ENCODE results near the gene DNAJC15.
"Not testable (repeated sequence)": the region's sequence is repeated elsewhere in the genome, so short reads cannot be mapped to it uniquely, and the experiment has no call there.

Gene DNAJC15

GRCh38 chr13:43023289-43023963 lies at the start of gene DNAJC15:
TSS of gene DNAJC15 (plus strand) at chr13:43023586. CDS start at chr13:43023627, 41 bp downstream.
- FAIRE-seq, result no peak
- DNase-seq (ENCODE audit: insufficient read length, low spot score), result no peak

- FAIRE-seq (no peak), DNase-seq (ENCODE audit: insufficient read length, low spot score) (no peak)
Measured at GRCh38 chr13:42976066-42976465, 47.3 kb upstream of the DNAJC15 start.

- FAIRE-seq (no peak), DNase-seq (ENCODE audit: insufficient read length, low spot score) (no peak)
Measured at GRCh38 chr13:42977219-42977659, 46.1 kb upstream of the DNAJC15 start.

- no peak for FAIRE-seq
Measured at GRCh38 chr13:42981317-42981716, 42.1 kb upstream of the DNAJC15 start.

GRCh38 chr13:42981853-42982252 lies 41.5 kb upstream of the DNAJC15 start:
- FAIRE-seq, result no peak

More at GRCh38 chr13:42981317-42981716, 42.1 kb upstream of the DNAJC15 start:
- DNase-seq (ENCODE audit: insufficient read length, low spot score), result no peak

GRCh38 chr13:42984026-42984425 lies 39.4 kb upstream of the DNAJC15 start:
- FAIRE-seq, result no peak
- DNase-seq (ENCODE audit: insufficient read length, low spot score), result no peak

More at GRCh38 chr13:42981853-42982252, 41.5 kb upstream of the DNAJC15 start:
- no peak for DNase-seq (ENCODE audit: insufficient read length, low spot score)

- DNase-seq (ENCODE audit: insufficient read length, low spot score), result no peak
- no peak for FAIRE-seq
Measured at GRCh38 chr13:42984691-42985090, 38.7 kb upstream of the DNAJC15 start.

- FAIRE-seq (no peak), DNase-seq (ENCODE audit: insufficient read length, low spot score) (no peak)
Measured at GRCh38 chr13:42985312-42986175, 37.8 kb upstream of the DNAJC15 start.

GRCh38 chr13:42986176-42986574 lies 37.2 kb upstream of the DNAJC15 start:
- FAIRE-seq, result no peak

GRCh38 chr13:42990291-42991232 lies 32.8 kb upstream of the DNAJC15 start:
- DNase-seq (ENCODE audit: insufficient read length, low spot score), result no peak
- no peak for FAIRE-seq

More at GRCh38 chr13:42986176-42986574, 37.2 kb upstream of the DNAJC15 start:
- DNase-seq (ENCODE audit: insufficient read length, low spot score), result no peak

GRCh38 chr13:42991233-42991897 lies 32.0 kb upstream of the DNAJC15 start:
- not testable (repeated sequence) for FAIRE-seq; DNase-seq (ENCODE audit: insufficient read length, low spot score)

GRCh38 chr13:42991898-42992763 lies 31.3 kb upstream of the DNAJC15 start, which contains the start of gene EPSTI1:
TSS of gene EPSTI1 (minus strand) at chr13:42992241. CDS start at chr13:42992165, 76 bp downstream.
- DNase-seq (ENCODE audit: insufficient read length, low spot score) (peak; percentile 38), FAIRE-seq (no peak)

- DNase-seq (ENCODE audit: insufficient read length, low spot score), result no peak
- FAIRE-seq, result no peak
Measured at GRCh38 chr13:42992764-42993122, 30.6 kb upstream of the DNAJC15 start.

- FAIRE-seq, result no peak
- no peak for DNase-seq (ENCODE audit: insufficient read length, low spot score)
Measured at GRCh38 chr13:42994878-42995277, 28.5 kb upstream of the DNAJC15 start.

GRCh38 chr13:42996584-42996983 lies 26.8 kb upstream of the DNAJC15 start:
- no peak for FAIRE-seq
- peak; percentile 60 for DNase-seq (ENCODE audit: insufficient read length, low spot score)

GRCh38 chr13:42997381-42997780 lies 26.0 kb upstream of the DNAJC15 start:
- DNase-seq (ENCODE audit: insufficient read length, low spot score), result no peak
- no peak for FAIRE-seq

- FAIRE-seq (no peak), DNase-seq (ENCODE audit: insufficient read length, low spot score) (no peak)
Measured at GRCh38 chr13:42999491-42999890, 23.9 kb upstream of the DNAJC15 start.

GRCh38 chr13:43000676-43001075 lies 22.7 kb upstream of the DNAJC15 start:
- DNase-seq (ENCODE audit: insufficient read length, low spot score) (no peak), FAIRE-seq (no peak)

- DNase-seq (ENCODE audit: insufficient read length, low spot score) (no peak), FAIRE-seq (no peak)
Measured at GRCh38 chr13:43002021-43002420, 21.4 kb upstream of the DNAJC15 start.
